HG03045 (cell line): ENCODE data around the gene MAST2.

ENCODE experiments used
- ATAC-seq: cut with Tn5 transposase; IDR thresholded peaks from one replicate; pipeline ENCODE4 v1.9.1; 2021; ENCODE audit warnings: mild to moderate bottlenecking, moderate library complexity; ENCODE audit not compliant: unreplicated experiment

MAST2 gene

GRCh38 chr1:46013581-46013980, 210.2 kb downstream of the MAST2 start:
- ATAC-seq, result no peak

- no peak for ATAC-seq
These were observed 214.6 kb downstream of the MAST2 start for GRCh38 chr1:46017876-46018503.

DNA sequence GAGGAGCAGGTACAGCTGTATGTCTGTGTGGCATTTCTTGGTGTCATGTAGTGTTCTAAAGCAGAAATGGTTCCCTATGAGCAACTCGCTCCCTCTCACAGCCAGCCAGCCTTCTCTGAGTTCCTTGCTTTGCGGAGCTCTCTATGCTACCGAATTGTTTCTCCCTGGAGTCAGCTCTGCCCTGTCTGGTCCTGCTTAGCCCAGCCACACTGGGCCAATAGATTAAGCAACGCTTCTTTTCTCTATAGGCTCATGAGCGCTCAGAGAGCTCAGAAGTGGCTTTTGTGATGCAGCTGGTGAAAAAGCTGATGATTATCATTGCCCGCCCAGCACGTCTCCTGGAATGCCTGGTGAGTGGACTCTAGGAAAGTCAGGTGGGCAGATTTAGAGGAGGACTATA, 215.9 kb downstream of the MAST2 start:
- no peak for ATAC-seq

- no peak for ATAC-seq
These were observed 216.6 kb downstream of the MAST2 start for GRCh38 chr1:46020010-46020409.

DNA sequence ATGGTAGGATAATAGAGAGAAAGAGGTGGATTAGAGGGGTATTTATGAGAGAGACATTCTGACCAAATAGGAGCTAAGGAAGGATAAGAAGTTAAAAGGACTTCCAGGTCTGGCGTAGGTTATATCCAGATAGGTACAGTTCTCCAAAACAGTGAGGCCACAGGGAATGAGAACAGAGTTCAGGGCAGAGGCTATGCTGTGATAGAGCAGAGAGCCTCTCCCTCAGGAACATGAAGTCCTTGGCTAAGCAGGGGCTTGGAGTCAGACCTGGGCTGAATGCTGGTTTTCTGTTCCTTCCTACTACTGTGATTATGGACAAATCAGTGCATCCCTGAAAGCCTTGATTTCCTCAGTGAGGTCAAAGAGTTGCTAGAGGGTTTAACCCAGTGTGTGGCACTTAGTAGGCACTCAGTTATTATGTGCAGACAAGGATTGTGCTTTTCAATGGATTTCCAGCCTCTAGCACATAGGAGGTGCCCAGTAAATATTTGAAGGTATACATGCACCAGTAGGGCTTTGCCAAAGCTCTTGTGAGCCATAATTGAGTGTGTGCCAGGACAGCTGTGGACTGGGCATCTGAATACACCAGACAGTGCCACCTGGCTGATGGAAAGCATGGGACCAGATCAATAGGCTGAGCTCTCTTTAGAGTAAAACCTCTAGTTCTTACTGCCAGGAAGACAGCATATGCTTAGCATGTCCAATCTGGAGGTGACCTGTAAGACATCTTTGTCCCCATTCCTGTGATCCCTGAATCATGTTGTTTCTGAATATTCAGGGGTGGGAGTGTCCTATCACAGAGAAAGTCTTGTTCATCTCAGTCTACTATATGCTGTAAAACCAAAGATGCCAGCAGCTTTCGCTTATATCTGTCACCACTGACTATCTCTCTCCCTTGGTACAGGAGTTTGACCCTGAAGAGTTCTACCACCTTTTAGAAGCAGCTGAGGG, 217.9 kb downstream of the MAST2 start:
- ATAC-seq, result no peak

DNA sequence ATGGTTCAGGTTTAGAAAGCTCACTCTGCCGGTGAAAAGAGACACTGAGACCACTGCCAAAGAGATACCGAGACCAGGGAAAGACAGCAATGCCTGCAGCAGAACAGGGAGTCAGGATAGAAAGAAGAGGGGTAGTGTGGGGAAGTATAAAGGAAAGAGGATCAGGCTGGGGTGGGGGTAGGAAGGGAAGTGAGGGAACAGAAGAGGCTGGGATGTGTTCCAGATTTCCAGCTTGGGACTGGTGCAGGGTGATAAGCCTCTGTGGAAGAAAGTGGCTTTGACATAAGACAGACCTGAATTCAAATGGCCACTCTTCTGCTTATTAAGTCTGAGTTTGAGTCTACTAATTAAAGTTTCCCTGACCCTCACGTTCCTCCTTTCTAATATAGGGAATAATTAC, 223.1 kb downstream of the MAST2 start:
- ATAC-seq, result no peak

DNA sequence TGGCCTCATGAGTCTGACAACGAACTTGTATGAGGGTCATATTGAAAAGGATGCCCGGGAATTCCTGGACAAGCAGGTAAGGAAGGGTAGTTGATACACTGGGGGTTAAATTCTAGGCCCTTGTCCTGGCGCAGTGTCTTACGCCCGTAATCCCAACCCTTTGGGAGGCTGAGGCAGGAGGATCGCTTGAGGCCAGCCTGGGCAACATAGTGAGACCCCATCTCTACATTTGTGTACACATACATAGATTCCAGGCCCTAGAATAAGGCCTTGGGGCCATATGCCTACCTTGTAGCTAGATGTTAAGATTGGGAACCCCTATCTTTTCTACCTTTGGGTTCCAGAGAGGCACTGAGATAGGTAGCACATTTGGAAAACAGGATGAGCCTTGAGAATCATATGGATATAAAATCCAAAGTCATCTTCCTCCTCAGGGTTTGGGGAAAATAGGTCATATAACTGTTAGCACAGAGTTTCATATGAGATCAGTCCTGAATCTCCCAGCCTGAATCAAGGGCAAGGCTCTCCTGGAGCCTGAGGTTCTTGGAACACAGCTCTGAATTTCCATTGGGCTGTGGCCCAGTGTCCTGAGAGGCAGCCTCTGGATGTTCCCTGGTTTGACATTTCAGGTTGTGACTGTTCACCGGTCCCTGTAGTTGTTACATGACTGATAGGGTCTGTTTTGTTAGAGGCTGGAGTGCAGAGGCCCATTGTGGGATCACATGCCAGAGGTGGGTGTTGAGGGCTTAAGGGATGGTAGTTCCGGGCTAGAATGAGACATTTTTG, 224.6 kb downstream of the MAST2 start:
- no peak for ATAC-seq

- no peak for ATAC-seq
These were observed 226.9 kb downstream of the MAST2 start for GRCh38 chr1:46030074-46030870.

GRCh38 chr1:46030876-46031660, 227.7 kb downstream of the MAST2 start:
- no peak for ATAC-seq

- no peak for ATAC-seq
These were observed 231.4 kb downstream of the MAST2 start for GRCh38 chr1:46034601-46035516.

DNA sequence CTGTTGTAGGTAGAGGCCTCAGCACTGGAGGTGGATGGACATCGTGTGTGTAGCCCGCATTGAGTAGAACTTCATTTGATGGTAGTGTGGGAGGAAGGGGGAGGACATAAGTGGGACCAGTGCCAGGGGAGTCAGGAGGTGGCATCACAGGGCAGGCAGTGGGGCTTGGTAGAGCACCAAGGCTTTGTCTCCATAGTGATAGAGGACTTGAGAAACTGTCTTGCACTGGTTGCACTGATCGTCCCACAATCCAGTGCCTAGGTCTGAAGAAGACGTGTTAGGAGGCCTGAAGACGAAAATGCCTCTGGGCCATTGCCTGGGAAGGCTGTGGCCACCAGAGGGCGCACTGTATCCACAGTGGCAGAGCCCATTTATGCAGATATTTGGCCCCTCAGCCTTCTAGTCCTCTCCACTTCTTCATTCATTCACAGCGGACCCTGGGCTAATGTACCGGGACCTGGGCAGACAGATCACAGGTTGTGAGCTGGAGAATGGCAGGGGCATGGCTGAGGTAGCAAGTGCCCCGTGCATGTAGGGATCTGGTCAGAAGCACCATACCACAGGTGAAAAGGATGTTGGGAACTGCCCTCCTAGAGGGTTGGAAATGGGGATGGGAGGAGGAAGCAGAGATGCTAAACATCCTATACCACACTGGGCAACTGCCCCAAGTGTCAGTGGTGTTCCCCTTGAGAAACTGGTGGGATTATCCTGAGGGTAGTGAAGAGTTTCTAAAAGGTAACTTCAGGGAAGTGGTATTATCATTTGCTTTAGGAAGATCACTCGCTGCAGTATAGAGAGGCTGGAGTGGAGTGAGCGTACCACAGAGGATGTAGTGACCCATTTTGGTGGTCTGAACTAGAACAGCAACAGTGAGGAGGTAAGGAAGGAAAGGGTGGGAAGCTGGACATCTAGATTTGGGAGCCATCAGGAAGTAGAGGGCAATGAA, 233.8 kb downstream of the MAST2 start:
- ATAC-seq, result no peak

- no peak for ATAC-seq
These were observed 236.2 kb downstream of the MAST2 start for GRCh38 chr1:46039571-46040052.

DNA sequence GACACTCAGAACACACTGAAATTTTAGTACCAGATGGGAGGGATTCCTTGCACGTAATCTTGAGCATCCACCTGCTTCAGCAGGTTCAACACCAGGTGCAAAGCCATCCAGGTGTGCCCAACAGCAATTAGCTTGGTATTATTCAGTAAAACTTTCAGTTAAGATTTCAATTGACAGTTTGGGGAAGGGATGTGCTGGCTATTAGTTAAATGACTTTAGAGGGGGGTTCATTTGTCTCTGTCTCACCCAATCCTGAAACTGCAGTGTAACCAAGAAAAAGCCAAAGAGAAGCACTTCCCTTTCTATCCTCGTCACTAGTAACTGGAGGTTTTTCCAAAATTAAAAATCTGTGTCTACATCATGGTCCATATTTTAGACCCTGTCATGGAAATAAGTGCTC, 238.1 kb downstream of the MAST2 start:
- ATAC-seq, result no peak

DNA sequence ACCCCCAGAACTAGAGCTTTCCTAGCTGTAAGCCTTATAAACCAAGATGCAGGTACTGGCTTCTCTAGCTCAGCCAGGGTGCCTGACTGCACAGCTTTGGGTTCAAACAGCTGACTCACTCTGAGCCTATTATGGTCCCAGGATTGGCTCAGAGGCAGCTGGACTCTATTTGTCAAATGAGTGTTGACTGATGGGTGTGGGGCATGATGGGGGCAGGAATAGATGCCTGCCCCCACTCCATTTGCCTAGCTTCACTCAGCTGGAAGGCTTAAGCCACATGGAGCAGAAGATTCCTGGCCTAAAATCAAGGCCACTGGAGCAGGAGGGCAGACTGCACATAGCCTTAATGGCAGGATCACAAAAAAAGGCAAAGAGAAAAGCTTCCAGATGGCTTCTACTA, 238.6 kb downstream of the MAST2 start:
- ATAC-seq, result no peak

GRCh38 chr1:46043458-46044017, 240.1 kb downstream of the MAST2 start:
- peak; percentile 77 for ATAC-seq

DNA sequence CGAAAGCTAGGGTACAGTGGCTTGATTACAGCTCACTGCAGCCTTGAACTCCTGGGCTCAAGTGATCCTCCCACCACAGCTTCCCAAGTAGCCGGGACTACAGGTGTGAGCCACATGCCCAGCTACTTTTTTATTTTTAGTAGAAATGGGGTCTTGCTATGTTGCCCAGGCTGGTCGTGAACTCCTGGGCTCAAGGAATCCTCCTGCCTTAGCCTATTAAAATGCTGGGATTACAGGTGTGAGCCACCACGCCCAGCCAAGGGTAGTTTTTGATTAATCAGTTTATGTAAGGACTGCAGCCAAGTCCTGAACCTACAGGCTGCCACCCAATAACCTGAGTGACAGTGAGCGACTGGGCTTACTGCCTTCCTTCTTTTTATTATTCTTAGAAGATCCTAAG, 240.7 kb downstream of the MAST2 start:
- no peak for ATAC-seq

- ATAC-seq, result no peak
These were observed 250.3 kb downstream of the MAST2 start for GRCh38 chr1:46053734-46054133.
